Hepatocyte (in vitro differentiated cells): ENCODE results near the gene LTB4R2. TPM values are rescaled to one million over a fixed set of nuclear protein-coding genes. Genes with fewer than 3 reads are reported as not detected.

Experiments
- DNase-seq: peaks from one replicate; pipeline ENCODE4 v3.0.0-alpha.2; 2016; ENCODE audit warnings: low spot score
- H2AFZ ChIP-seq: fragments of 200-600 bp; sonication (generic); 2 replicates; pipeline ENCODE4 v1.6.0; 2016; ENCODE audit warnings: antibody characterized with exemption, mild to moderate bottlenecking
- H3K27ac ChIP-seq: fragments of 200-600 bp; sonication (generic); 2 replicates; pipeline ENCODE4 v1.5.1; 2016; ENCODE audit warnings: mild to moderate bottlenecking
- H3K27me3 ChIP-seq: fragments of 200-600 bp; sonication (generic); 2 replicates; pipeline ENCODE4 v1.6.1; 2016
- H3K36me3 ChIP-seq: fragments of 200-600 bp; sonication (generic); replicated peaks from 2 replicates; pipeline ENCODE4 v1.5.1; 2016; ENCODE audit warnings: low read depth; ENCODE audit not compliant: insufficient read depth
- H3K4me1 ChIP-seq: fragments of 200-600 bp; sonication (generic); 2 replicates; pipeline ENCODE4 v1.5.1; 2016; ENCODE audit warnings: mild to moderate bottlenecking, moderate library complexity; ENCODE audit not compliant: insufficient read depth
- H3K4me2 ChIP-seq: fragments of 200-600 bp; sonication (generic); 2 replicates; pipeline ENCODE4 v1.6.0; 2016
- H3K4me3 ChIP-seq: fragments of 200-600 bp; sonication (generic); 2 replicates; pipeline ENCODE4 v1.5.1; 2016; ENCODE audit warnings: mild to moderate bottlenecking
- H3K79me2 ChIP-seq: fragments of 200-600 bp; sonication (generic); 2 replicates; pipeline ENCODE4 v1.6.0; 2017; ENCODE audit warnings: mild to moderate bottlenecking
- H3K9me2 ChIP-seq: fragments of 200-600 bp; sonication (generic); replicated peaks from 2 replicates; pipeline ENCODE4 v1.6.0; 2017; ENCODE audit warnings: mild to moderate bottlenecking; ENCODE audit not compliant: insufficient read depth
- H3K9me3 ChIP-seq: fragments of 200-600 bp; sonication (generic); 2 replicates; pipeline ENCODE4 v1.5.1; 2016; ENCODE audit warnings: low read depth, mild to moderate bottlenecking
- H4K20me1 ChIP-seq: fragments of 200-600 bp; sonication (generic); 2 replicates; pipeline ENCODE4 v1.6.0; 2016; ENCODE audit warnings: mild to moderate bottlenecking; ENCODE audit not compliant: insufficient read depth, poor library complexity, severe bottlenecking
- EZH2 ChIP-seq: fragments of 200-600 bp; sonication (generic); IDR thresholded peaks from 2 replicates; pipeline ENCODE4 v1.6.1; 2016; ENCODE audit warnings: antibody characterized with exemption, mild to moderate bottlenecking, borderline replicate concordance
- EZH2phosphoT487 ChIP-seq: fragments of 200-600 bp; sonication (generic); IDR thresholded peaks from one replicate; pipeline ENCODE4 v1.6.1; 2018; ENCODE audit warnings: antibody characterized with exemption, mild to moderate bottlenecking, low read depth, moderate library complexity; ENCODE audit not compliant: unreplicated experiment, severe bottlenecking
- whole genome bisulfite sequencing: methylation state at CpG from one replicate; pipeline ENCODE4 v1.1.6; 2016; ENCODE audit warnings: low lambda C conversion rate; ENCODE audit errors: missing lambda C conversion rate; 5-methylcytosine and 5-hydroxymethylcytosine counted together
- polyA plus RNA-seq: library from polyadenylated mRNA; unstranded; fragments of >200 nt; fragmentation: Nextera tagmentation; extraction: Ambion mirVana; gene quantifications from 2 replicates; pipeline ENCODE4 v1.2.1, GENCODE V29; 2016
- total RNA-seq: library from RNA; depleted of rRNA; stranded (reverse); fragments of >200 nt; gene quantifications from 2 replicates; pipeline ENCODE4 v1.2.3, GENCODE V29; 2014
- TF ChIP-seq, protein P1 (sequence below): fragments of 200-600 bp; sonication (generic); IDR thresholded peaks from 2 replicates; pipeline ENCODE4 v1.5.1; 2016; ENCODE audit warnings: antibody characterized with exemption, mild to moderate bottlenecking; ENCODE audit not compliant: poor library complexity

LTB4R2 gene
- total and polyA plus RNA-seq, 2 experiments from 2014 or later: 0.92 to 3.6 TPM

DNA sequence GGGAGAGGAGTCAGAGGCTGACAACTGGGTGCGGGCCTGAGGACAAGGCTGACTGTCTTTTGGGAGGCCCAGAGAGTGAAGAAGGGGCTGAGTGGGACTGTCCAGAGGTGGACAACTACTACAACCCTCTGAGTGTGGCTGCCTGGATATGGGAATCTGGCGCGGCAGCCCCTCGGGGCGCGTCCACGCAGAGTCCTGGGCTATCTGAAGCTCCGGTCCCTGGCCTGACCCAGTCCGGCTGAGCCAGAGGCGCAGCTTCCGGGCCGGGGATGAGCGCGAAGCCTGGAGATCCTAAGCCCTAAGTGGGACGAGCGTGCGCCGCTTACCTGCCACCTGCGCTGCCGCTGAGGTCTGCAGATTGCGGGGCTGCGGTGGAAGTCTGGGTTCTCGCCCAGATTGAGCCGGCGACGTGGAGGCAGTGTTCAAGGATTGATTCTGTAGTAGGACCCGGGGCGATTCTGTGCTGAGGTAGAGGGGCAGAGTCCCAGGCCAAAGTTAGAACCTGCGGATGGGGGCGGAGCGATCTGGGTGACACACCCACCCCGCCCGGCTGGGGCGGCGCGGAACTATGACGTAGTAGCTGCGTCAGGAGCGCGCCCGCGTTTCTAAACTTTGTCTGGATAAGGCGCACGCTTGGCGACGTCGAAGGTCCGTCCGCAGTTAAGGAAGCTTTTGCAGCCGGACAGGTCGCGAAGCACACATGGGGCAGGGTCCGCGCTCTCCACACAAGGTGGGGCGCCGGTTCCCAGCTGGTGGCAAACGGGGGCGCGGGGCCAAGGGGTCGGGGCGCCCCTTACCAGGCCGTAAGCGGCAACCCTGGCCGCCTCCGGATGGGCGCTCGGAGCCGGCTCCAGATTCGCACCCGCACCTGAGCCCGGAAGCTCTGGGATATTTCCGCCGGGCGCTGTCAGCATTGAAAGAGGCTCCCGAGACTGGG is 10.4 kb upstream of the LTB4R2 start, which contains the start of the genes DHRS1 and NOP9:
Gene DHRS1, minus strand, starts transcription at position 526 of the 937 bp plus-strand sequence. CDS start 674 bp downstream, outside the sequence.
Gene NOP9, plus strand, starts transcription at position 596 of the 937 bp plus-strand sequence. Its CDS starts 105 bp downstream, at position 701.
- H4K20me1 ChIP-seq: no peaks in the 10 kb centered on the region
- no peaks in the 10 kb centered on the region for H3K9me2 ChIP-seq
- H3K79me2 ChIP-seq: peaks cover 29% of the 10 kb centered on the region
- peaks cover 20% of the 10 kb centered on the region for H3K4me1 ChIP-seq
- WGBS: 2% methylated on average over 75 of the region's 75 CpGs
- peak within 1 kb of the TSS; percentile 87 for H3K4me3 ChIP-seq
- H2AFZ ChIP-seq: peak within 1 kb of the TSS; percentile 67
- peak; percentile 96 for DNase-seq
- peak within 1 kb of the TSS; percentile 95 for H3K27ac ChIP-seq
- no peaks in the 10 kb centered on the region for H3K36me3 ChIP-seq
- H3K27me3 ChIP-seq: no peaks in the 10 kb centered on the region
- peak within 1 kb of the TSS; percentile 85 for H3K4me2 ChIP-seq
- no peaks in the 10 kb centered on the region for H3K9me3 ChIP-seq
- TF ChIP-seq, protein P1, sequence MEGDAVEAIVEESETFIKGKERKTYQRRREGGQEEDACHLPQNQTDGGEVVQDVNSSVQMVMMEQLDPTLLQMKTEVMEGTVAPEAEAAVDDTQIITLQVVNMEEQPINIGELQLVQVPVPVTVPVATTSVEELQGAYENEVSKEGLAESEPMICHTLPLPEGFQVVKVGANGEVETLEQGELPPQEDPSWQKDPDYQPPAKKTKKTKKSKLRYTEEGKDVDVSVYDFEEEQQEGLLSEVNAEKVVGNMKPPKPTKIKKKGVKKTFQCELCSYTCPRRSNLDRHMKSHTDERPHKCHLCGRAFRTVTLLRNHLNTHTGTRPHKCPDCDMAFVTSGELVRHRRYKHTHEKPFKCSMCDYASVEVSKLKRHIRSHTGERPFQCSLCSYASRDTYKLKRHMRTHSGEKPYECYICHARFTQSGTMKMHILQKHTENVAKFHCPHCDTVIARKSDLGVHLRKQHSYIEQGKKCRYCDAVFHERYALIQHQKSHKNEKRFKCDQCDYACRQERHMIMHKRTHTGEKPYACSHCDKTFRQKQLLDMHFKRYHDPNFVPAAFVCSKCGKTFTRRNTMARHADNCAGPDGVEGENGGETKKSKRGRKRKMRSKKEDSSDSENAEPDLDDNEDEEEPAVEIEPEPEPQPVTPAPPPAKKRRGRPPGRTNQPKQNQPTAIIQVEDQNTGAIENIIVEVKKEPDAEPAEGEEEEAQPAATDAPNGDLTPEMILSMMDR: no peak
- no peak for TF ChIP-seq EZH2phosphoT487
- TF ChIP-seq EZH2: no peak

DNA sequence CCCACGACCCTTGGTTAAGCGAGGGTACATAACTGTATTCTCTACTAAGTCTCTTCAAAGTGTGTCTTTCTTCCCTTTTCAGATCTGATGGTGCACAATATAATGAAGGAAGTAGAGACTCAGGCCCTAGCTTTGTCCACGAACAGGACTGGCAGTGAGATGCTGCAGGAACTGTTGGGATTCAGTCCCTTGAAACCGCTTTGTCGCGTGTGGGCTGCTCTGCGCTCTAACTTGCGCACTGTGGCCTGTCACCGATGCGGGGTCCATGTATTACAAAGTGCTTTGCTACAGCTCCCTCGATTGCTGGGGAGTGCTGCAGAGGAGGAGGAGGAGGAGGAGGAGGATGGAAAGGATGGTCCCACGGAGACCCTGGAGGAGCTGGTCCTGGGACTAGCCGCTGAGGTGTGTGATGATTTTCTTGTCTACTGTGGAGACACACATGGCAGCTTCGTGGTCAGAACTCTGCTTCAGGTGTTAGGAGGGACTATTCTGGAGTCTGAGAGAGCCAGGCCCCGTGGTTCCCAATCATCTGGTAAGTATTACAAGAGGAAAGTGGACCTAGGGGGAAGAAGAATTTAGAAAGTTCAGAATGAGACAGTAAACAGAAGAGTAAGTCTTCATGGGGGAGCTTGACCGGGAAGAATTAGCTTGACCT is 9.5 kb upstream of the LTB4R2 start:
- peaks cover 20% of the 10 kb centered on the region for H3K4me1 ChIP-seq

DNA sequence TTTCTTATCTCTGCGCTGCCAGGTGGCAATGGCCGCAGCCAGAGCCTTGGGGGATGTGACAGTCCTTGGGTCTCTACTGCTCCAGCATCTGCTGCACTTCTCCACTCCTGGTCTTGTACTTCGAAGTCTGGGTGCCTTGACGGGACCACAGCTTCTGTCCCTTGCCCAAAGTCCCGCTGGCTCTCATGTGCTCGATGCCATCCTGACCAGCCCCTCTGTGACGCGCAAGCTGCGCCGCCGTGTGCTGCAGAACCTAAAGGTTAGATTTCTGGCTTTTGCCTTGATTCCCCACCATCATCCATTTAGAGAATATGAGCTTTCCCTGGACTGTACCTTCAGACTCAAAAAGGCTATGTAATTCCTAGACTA is 5.9 kb upstream of the LTB4R2 start:
- Histone ChIP-seq H3K4me3 (no peak overlapping the region), H3K27ac (no peak overlapping the region), H2AFZ (no peak overlapping the region), H3K27me3 (no peaks in the 10 kb centered on the region), H3K36me3 (no peaks in the 10 kb centered on the region), H4K20me1 (no peaks in the 10 kb centered on the region), H3K4me2 (no peak overlapping the region), H3K9me2 (no peaks in the 10 kb centered on the region), H3K79me2 (peaks cover 22% of the 10 kb centered on the region), H3K4me1 (peaks cover 14% of the 10 kb centered on the region), H3K9me3 (no peaks in the 10 kb centered on the region)
- no peak for DNase-seq
- 99% methylated on average over 11 of the region's 11 CpGs for WGBS
- TF ChIP-seq, protein P1: no peak
- TF ChIP-seq EZH2phosphoT487: no peak
- TF ChIP-seq EZH2: no peak

More for the DNA sequence above, 9.5 kb upstream of the LTB4R2 start:
- Histone ChIP-seq H3K27ac (peak overlapping the region; percentile 88), H4K20me1 (no peaks in the 10 kb centered on the region), H3K79me2 (peaks cover 29% of the 10 kb centered on the region), H3K9me3 (no peaks in the 10 kb centered on the region), H3K9me2 (no peaks in the 10 kb centered on the region), H3K4me3 (peak overlapping the region; percentile 87), H3K27me3 (no peaks in the 10 kb centered on the region), H3K36me3 (no peaks in the 10 kb centered on the region), H3K4me2 (peak overlapping the region; percentile 85), H2AFZ (peak overlapping the region; percentile 67)
- WGBS: 40% methylated on average over 16 of the region's 16 CpGs
- TF ChIP-seq, protein P1: no peak
- no peak for TF ChIP-seq EZH2
- TF ChIP-seq EZH2phosphoT487: no peak
- no peak for DNase-seq
